Epidermal melanocyte (primary cell): ENCODE results near the gene ADAM12.
"Not testable (repeated sequence)": the region's sequence is repeated elsewhere in the genome, so short reads cannot be mapped to it uniquely, and the experiment has no call there.

ENCODE experiments used
- DNase-seq: peaks from one replicate; pipeline ENCODE4 v3.0.0; 2011; ENCODE audit warnings: low spot score; ENCODE audit not compliant: insufficient read length

ADAM12 gene

DNA sequence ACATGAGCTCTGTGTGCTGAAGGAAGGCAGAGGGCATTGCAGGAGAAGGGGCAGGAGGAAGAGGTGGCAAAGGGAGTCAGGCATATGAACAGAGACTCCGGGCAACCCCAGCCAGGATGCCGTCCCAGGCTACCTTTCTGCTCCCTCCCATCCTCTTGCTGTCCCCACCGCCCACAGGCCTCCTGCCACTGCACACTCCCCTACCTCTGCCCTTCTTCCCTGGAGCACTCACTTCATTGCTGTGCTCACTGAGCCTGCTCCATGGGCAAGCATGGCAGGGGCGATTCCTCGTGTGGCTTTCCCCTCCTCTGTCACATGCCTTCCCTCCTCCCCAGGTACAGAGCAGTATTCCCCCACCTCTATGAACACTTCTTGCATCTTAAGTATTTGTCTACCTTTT is 398.5 kb downstream of the ADAM12 start:
- DNase-seq, result no peak

DNA sequence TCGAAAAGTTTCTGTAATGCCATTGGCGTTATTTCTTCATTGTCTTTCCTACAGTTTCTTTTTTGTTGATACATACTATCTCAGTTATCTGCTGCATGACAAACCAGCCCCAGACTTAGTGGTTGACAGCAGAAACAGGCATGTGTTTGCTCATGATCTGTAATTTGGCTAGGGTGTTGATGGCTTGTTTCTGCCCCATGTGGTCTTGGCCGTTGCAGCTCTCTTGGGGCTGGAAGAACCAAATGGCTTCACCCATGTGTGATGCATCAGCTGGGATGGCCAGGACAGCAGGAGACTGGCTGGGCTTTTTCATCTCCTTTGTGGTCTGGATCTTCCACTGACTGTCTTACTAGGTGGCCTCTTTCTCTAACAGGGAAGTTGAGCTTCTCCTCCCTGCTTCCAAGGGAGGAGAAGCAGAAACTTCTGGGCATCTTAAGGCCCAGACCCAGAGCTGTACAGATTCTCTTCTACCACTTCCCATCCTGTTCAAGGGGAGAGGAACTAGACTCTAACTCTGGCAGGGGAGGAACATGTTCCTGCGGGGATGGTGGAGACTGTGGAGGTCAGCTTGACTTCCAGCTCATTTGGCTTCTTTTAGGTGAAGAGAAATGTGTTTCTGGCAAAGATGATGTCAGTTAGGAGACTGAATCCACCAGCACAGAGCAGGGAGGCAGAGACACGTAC is 402.6 kb downstream of the ADAM12 start:
- DNase-seq, result no peak

DNA sequence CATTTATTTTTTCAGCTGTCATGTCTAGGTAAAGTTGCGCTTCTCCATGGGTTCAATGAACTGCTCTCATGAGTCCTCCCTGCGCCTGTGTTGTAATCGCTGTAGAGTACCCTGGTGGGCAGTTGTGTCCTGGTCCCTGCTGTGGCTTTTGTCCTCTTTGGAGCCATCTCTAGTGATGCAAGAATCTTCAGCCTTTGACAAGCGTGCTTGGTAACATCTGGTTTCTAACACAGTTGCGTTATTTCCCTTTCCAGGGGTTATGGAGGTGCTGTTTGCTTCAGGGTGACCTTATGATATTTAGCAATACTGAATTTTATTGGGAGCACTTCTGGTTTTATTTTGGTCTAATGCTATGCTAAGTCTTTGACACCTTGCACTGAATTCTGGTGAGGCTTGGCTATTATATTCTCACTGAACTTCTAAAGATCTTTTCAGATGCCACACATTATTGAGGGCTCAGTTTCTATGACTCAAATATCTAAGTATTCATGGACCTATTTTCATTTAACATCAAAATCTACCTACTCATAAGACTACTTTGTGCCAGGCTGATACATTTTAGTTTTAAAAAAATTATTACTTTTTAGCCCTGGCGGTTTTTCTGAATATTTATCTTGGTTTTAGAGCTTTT is 403.3 kb downstream of the ADAM12 start:
- DNase-seq, result no peak

DNA sequence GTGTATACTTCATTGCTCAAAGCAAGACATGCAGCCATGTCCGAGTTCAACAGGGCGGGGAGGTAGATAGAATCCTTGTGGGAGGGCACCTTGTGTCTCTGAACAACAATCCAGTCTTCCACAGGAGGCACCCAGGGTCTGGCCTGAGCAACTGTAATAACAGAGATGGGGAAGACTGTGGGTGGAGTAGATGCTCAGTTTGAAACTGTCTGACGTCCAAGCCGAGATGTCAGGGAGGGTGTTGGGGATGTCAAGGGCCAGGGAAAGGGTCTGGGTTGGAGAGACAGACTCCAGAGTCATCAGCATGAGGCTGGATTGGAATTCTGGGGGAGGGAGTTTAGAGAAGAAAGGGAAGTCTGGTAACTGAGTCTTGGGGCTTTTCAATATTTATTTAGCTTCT is 403.9 kb downstream of the ADAM12 start:
- DNase-seq, result no peak

DNA sequence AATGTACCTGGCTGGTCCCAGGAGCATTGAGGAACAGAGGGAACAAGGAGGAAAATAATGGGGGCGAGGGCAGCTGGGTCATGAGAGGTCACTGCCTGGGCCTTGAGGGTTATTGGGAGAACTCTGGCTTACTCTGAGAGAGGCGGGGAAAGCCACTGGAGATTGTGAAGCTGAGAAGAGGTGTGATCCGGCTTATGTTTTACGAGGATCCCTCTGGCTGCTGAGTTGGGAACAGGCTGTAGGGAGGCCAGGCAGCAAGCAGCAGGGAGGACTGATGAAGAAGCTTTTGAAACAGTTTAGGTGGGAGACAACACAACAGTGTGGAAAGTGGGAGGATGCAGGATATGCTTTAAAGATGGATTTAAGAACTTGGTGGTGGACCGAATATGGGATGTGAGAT is 404.6 kb downstream of the ADAM12 start:
- no peak for DNase-seq

DNA sequence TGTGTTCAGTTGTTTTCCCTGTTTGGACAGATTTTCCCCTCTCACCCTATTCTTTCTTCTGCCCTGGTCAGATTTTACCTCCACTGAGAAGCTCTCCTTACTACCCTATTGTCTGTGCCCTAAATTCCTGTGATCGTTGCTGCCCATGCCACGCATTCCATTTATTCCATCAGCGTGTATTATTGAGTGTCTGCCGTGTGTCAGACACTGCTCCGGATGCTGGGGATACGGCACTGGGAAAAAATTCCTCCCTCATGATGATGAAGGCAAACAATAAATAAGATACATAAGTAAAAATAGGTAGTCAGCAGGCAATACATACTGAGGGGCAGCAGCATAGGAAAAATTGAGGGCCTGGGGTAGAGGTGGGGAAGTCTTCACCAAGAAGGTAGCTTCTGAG is 405.1 kb downstream of the ADAM12 start:
- DNase-seq, result no peak

DNA sequence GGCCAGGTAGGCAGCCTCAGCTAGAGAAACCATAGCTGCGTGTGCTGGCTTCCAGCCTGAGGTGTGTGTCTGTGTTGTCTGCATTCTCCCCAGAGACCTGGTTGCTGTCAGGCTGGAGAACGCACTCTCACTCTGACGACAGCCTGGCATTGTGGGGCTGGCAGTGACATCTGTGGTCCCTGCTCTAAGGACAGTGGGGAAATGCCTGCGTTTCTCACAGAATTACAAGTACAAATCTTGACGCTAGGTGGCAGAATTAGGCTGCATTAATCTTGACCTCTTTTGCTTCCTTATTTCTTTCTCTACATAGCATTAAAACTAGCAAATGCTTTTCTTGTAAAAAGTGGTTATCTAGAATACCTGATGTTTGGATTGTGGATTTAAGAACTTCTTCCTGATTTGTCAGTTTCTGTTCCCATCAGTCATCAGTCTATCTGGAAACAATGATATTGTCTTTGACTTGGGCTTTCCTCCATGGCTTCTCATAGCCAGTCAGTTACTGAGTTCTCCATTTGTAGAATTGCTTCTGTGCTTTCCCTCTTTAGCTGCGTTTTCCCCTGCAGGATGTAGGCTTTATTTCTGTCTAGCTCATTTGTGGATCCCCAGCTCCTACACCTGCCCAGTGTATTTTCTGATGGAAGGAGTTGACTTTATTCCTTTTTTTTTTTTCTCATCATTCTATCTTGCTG is 405.9 kb downstream of the ADAM12 start:
- peak; percentile 36 for DNase-seq

DNA sequence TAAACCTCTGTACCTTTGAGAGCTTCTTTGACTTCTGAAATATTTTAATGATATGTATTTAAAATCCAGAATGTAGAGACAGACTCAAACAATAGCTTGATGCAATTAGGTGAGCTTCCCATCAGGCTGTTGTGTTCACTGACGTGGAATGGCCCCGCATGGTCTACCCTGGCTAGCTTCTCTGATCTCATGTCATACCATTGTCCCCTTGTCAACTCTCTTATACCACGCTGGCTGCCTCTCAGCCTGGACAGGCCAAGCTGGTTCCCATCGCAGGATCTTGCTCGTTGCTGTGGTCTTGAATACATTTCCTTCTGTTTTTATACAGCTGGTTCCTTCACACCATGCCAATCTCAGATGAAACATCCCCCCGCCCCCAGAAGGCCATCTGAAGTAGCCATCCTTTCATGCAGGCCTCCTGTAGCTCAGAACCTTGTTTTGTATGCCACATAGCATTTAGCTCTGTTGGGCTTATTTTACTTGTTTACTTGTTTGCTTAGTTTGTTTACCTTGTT is 407.7 kb downstream of the ADAM12 start:
- DNase-seq, result no peak

DNA sequence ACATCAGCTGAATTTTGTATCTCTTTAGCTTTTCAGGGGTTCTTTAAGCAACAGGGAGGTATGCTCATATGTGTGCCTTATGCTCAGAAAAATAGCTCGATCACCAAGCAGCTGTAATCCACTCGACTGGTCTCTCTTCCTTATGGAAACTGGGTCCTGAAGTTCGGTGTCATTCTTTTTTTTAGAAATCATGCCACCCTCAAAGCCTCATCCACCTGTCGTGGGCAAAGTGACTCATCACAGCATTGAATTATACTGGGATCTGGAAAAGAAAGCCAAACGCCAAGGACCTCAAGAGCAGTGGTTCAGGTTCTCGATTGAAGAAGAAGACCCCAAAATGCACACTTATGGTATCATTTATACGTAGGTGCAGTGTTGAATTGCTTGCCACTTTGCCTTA is 408.3 kb downstream of the ADAM12 start:
- DNase-seq, result no peak

DNA sequence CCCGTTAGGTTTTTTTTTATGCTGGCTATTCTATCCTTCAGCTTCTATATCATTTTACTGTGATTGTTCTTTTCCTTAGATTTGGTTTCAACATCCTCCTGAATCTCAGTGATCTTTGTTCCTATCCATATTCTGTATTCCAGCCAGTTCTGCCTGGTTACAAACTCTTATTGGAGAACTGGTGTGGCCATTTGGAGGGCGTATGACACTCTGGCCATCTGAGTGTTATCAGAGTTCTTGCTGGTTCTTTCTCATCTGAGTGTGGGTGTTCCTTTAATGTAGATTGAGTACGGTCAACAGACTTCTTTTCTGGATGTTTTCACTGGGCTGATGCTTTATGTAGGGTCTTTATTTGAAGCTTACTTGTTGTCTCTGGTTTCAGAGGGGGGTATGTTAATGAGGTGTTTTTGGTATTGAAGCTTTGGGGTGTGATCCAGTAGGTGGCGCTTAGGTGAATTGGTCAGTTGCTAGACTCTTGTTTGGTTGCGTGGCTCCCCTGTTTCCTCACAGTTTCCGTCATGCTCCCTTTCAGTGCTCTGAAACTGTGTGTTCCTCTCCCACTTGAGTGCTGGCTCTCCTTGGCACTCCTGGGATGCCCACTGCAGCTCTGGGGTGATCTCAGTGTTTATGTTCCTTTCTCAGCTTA is 411.2 kb downstream of the ADAM12 start:
- no peak for DNase-seq

DNA sequence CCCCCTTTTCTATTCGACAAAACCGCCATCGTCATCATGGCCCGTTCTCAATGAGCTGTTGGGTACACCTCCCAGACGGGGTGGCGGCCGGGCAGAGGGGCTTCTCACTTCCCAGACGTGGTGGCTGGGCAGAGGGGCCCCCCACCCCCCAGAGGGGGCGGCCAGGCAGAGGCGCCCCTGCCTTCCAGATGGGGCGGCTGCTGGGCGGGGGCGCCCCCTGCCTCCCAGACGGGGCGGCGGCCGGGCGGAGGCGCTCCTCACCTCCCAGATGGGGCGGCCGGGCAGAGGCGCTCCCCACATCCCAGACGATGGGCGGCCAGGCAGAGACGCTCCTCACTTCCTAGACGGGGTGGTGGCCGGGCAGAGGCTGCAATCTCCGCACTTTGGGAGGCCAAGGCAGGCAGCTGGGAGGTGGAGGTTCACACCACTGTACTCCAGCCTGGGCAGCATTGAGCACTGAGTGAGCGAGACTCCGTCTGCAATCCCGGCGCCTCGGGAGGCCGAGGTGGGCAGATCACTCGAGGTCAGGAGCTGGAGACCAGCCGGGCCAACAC is 418.1 kb downstream of the ADAM12 start:
- DNase-seq, result not testable (repeated sequence)

DNA sequence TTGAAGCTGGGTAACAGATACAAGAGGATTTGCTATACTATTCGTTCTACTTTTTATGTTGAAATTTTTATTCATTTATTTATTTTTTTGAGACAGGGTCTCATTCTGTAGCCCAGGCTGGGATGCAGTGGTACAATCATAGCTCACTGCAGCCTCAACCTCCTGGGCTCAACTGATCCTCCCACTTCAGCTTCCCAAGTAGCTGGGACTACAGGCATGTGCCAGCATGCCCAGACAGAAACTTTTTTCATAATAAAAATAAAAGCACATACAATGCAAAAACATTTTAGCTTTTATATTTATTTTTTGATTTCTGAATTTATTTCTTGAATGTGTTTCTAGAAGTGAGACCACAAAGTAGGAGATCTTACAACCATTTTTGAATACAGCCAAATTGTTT is 420.7 kb downstream of the ADAM12 start:
- no peak for DNase-seq

DNA sequence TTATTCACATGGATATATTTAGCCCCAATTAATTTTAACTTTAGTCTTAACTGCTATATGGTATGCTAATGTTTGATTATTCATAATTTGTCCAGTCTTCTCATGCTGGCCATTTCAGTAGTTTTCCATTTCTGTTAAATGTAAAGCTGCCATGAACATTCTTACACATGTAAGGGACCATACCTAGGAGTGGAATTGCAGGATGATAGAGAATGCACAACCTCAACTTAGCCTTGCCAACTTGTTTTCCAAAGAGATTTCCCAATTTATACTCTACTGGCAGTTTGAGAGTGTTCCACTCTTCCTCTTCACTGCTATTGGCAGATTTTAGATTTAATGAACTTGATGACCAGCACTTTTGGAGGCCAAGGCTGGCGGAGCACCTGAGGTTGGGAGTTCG is 423.7 kb downstream of the ADAM12 start:
- DNase-seq, result no peak
